Fibroblast of lung (primary cell): ENCODE results near the gene LTBP4. TPM values are rescaled to one million over a fixed set of nuclear protein-coding genes. Genes with fewer than 3 reads are reported as not detected.

Experiments used
- DNase-seq, 2 donors: peaks; one replicate each; pipeline versions ENCODE4 v3.0.0 to v3.0.0-alpha.2; 2010; ENCODE audit warnings: low read depth in 2 of 2
- H2AFZ ChIP-seq: 2 replicates; pipeline ENCODE4 v1.5.1; 2012; ENCODE audit warnings: low read length, control low read depth, inconsistent platforms
- H3K27ac ChIP-seq: 2 replicates; pipeline ENCODE4 v1.5.1; 2011; ENCODE audit warnings: low read length, control low read depth; ENCODE audit not compliant: insufficient read depth
- H3K27me3 ChIP-seq: 2 replicates; pipeline ENCODE4 v1.5.1; 2011; ENCODE audit warnings: mild to moderate bottlenecking, low read length; ENCODE audit not compliant: control insufficient read depth, insufficient read depth
- H3K36me3 ChIP-seq: 2 replicates; pipeline ENCODE4 v1.5.1; 2011; ENCODE audit warnings: low read length; ENCODE audit not compliant: control insufficient read depth, insufficient read depth
- H3K4me1 ChIP-seq: 2 replicates; pipeline ENCODE4 v1.5.1; 2011; ENCODE audit warnings: low read length; ENCODE audit not compliant: control insufficient read depth, insufficient read depth; ENCODE audit errors: extremely low read depth
- H3K4me2 ChIP-seq: 2 replicates; pipeline ENCODE4 v1.5.1; 2011; ENCODE audit warnings: low read length, control low read depth; ENCODE audit not compliant: insufficient read depth; ENCODE audit errors: extremely low read depth
- H3K4me3 ChIP-seq, 4 experiments: fragments of 200-600 bp in 1 of 4; sonication (generic) in 1 of 4; replicated peaks in 1 of 4; 2 replicates each; pipeline ENCODE4 v1.5.1; 2011 to 2016; ENCODE audit warnings: low read length in 4 of 4, low read depth in 3 of 4, mild to moderate bottlenecking in 3 of 4, control low read depth in 2 of 4, inconsistent platforms in 1 of 4, mixed read lengths in 1 of 4; ENCODE audit not compliant: insufficient read depth in 1 of 4; ENCODE audit errors: control extremely low read depth in 1 of 4
- H3K79me2 ChIP-seq: 2 replicates; pipeline ENCODE4 v1.5.1; 2012; ENCODE audit warnings: mild to moderate bottlenecking, low read length, inconsistent platforms; ENCODE audit not compliant: control insufficient read depth, insufficient read depth
- H3K9ac ChIP-seq: 2 replicates; pipeline ENCODE4 v1.5.1; 2011; ENCODE audit warnings: mild to moderate bottlenecking, low read length, control low read depth; ENCODE audit not compliant: insufficient read depth
- H3K9me3 ChIP-seq: 2 replicates; pipeline ENCODE4 v1.5.1; 2012; ENCODE audit warnings: low read depth, low read length; ENCODE audit not compliant: control insufficient read depth, insufficient read depth
- H4K20me1 ChIP-seq: 2 replicates; pipeline ENCODE4 v1.5.1; 2011; ENCODE audit warnings: low read length; ENCODE audit not compliant: control insufficient read depth, insufficient read depth; ENCODE audit errors: extremely low read depth
- EZH2 ChIP-seq: IDR thresholded peaks from 2 replicates; pipeline ENCODE4 v1.5.1; 2012; ENCODE audit warnings: low read length, control low read depth, mild to moderate bottlenecking; ENCODE audit errors: missing control alignments
- polyA plus RNA-seq, 2 donors: library from polyadenylated mRNA; depleted of rRNA in 1 of 2; stranded (reverse) in 1 of 2; unstranded in 1 of 2; fragments of >200 nt; gene quantifications; 2 replicates each; pipeline ENCODE4 v1.2.1, GENCODE V29; 2011 to 2012; ENCODE audit warnings: missing spikeins in 1 of 2
- total RNA-seq: library from RNA; depleted of rRNA; stranded (reverse); fragments of >200 nt; gene quantifications from 2 replicates; pipeline ENCODE4 v1.2.1, GENCODE V29; 2014
- TF ChIP-seq, protein P1 (sequence below), 2 donors: IDR thresholded peaks in 1 of 2; conservative IDR thresholded peaks in 1 of 2; 1 replicate in 1 of 2; 2 replicates in 1 of 2; pipeline ENCODE4 v1.5.1; 2011 to 2012; ENCODE audit warnings: low read length in 2 of 2, control low read depth in 1 of 2, inconsistent platforms in 1 of 2, low read depth in 1 of 2, mild to moderate bottlenecking in 1 of 2

The LTBP4 gene
- total and polyA plus RNA-seq, 2 donors (not counting 1 experiment from before 2014, with no cell fraction given), result 31.7 to 46.4 TPM

DNA sequence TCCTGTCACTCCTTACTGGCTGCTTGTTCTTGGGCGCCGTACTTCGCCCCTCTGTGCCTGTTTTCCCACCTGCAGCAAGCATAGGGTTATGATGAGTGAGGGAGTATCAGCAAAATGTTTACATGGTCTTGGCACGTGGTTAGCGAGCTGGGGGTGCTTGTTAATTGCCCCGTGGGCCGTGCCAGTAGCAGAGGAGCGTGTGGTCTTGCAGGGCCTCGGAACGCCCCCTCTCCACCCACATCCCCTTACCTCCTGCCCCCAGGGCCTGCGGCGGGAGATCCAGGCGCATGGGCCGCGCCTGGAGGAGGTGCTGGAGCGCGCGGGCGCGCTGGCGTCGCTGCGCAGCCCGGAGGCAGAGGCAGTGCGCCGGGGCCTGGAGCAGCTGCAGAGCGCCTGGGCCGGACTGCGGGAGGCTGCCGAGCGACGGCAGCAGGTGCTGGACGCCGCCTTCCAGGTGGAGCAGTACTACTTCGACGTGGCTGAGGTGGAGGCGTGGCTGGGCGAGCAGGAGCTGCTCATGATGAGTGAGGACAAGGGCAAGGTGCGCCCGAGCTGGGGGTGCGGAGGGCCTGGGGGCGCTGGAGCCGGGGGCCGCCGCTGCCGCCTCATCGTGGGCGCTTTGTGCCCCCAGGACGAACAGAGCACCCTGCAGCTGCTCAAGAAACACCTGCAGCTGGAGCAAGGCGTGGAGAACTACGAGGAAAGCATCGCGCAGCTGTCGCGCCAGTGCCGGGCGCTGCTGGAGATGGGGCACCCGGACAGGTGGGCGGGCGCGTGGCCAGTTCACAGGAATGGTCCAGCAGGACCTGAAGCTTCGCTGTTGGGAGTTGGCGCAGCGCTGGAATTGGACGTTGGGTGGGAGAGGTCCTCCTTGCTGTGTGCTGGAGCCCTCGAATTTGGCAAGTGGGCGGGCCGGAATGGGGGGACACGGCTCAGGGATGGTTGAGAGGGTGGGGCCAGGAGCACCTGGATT, 47.0 kb upstream of the LTBP4 start:
- no peak overlapping the region for H3K4me3 ChIP-seq
- no peak overlapping the region for H3K9ac ChIP-seq
- no peak overlapping the region for H2AFZ ChIP-seq
- H3K9me3 ChIP-seq, result no peaks in the 10 kb centered on the region
- no peaks in the 10 kb centered on the region for H4K20me1 ChIP-seq
- no peak overlapping the region for H3K4me2 ChIP-seq
- no peak overlapping the region for H3K27ac ChIP-seq
- TF ChIP-seq EZH2, result no peak
- TF ChIP-seq, protein P1, sequence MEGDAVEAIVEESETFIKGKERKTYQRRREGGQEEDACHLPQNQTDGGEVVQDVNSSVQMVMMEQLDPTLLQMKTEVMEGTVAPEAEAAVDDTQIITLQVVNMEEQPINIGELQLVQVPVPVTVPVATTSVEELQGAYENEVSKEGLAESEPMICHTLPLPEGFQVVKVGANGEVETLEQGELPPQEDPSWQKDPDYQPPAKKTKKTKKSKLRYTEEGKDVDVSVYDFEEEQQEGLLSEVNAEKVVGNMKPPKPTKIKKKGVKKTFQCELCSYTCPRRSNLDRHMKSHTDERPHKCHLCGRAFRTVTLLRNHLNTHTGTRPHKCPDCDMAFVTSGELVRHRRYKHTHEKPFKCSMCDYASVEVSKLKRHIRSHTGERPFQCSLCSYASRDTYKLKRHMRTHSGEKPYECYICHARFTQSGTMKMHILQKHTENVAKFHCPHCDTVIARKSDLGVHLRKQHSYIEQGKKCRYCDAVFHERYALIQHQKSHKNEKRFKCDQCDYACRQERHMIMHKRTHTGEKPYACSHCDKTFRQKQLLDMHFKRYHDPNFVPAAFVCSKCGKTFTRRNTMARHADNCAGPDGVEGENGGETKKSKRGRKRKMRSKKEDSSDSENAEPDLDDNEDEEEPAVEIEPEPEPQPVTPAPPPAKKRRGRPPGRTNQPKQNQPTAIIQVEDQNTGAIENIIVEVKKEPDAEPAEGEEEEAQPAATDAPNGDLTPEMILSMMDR (conservative IDR thresholded peaks at IDR 0.05 in 1 of 2, IDR thresholded peaks at IDR 0.05 in 1 of 2; ENCODE audit: low read depth in 1 of 2, low read length in 2 of 2), result no peak
- no peaks in the 10 kb centered on the region for H3K79me2 ChIP-seq
- DNase-seq, result no peak
- no peaks in the 10 kb centered on the region for H3K4me1 ChIP-seq
- H3K27me3 ChIP-seq, result peaks cover 10% of the 10 kb centered on the region
- H3K36me3 ChIP-seq, result no peaks in the 10 kb centered on the region

DNA sequence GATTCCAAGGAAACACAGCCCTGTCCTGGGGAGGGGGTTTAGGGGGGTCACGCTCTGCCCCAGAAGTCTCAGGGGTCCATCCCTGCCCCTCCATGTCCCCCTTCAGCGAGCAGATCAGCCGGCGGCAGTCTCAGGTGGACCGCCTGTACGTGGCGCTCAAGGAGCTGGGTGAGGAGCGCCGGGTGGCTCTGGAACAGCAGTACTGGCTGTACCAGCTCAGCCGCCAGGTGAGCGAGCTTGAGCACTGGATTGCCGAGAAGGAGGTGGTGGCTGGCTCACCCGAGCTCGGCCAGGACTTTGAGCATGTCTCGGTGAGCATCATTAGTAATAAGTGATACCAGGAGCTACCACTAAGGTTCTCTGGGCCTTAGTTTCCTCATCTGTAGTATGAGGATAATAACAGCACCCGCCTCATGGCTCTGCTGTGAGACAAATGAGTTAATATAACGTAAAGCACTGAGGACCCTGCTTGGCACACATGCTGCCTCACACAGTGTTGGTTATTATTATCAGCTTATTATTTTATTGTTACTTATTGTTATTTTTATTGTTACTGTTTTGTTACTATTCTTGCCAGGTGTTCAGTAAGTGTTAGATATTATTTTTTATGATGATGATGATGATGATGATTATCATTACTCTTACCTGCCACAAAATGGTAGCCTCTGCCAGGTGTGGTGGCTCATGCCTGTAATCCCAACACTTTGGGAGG, 45.0 kb upstream of the LTBP4 start:
- no peak overlapping the region for H2AFZ ChIP-seq
- H3K4me2 ChIP-seq, result no peak overlapping the region
- H3K4me3 ChIP-seq, result no peak overlapping the region
- no peak for TF ChIP-seq EZH2
- TF ChIP-seq, protein P1 (conservative IDR thresholded peaks at IDR 0.05 in 1 of 2, IDR thresholded peaks at IDR 0.05 in 1 of 2; ENCODE audit: low read depth in 1 of 2, low read length in 2 of 2), result no peak
- H3K4me1 ChIP-seq, result no peaks in the 10 kb centered on the region
- H3K9ac ChIP-seq, result no peak overlapping the region
- H3K36me3 ChIP-seq, result no peaks in the 10 kb centered on the region
- no peak overlapping the region for H3K27ac ChIP-seq
- H4K20me1 ChIP-seq, result no peaks in the 10 kb centered on the region
- H3K27me3 ChIP-seq, result peaks cover 3% of the 10 kb centered on the region
- no peaks in the 10 kb centered on the region for H3K9me3 ChIP-seq
- H3K79me2 ChIP-seq, result no peaks in the 10 kb centered on the region
- no peak for DNase-seq

DNA sequence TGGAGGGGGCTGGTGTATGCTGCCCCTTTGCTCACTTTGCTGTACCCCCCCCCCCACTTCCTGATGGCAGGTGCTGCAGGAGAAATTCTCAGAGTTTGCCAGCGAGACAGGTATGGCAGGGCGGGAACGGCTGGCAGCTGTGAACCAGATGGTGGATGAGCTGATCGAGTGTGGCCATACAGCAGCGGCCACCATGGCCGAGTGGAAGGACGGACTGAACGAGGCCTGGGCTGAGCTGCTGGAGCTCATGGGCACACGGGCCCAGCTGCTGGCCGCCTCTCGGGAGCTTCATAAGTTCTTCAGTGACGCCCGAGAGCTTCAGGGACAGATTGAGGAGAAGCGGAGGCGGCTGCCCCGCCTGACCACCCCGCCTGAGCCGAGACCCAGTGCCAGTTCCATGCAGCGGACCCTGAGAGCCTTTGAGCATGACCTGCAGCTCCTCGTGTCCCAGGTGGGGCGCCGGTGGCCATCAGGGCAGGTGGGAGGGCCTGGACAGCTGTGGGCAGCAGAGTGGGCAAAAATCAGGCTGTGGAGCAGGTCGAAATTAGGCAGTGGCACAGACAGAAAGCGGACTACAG, 44.1 kb upstream of the LTBP4 start:
- Histone ChIP-seq H3K9me3 (no peaks in the 10 kb centered on the region), H3K4me3 (no peak overlapping the region), H3K79me2 (no peaks in the 10 kb centered on the region), H3K4me1 (no peaks in the 10 kb centered on the region), H2AFZ (no peak overlapping the region), H3K27me3 (peaks cover 3% of the 10 kb centered on the region), H3K36me3 (no peaks in the 10 kb centered on the region), H3K9ac (no peak overlapping the region), H3K27ac (no peak overlapping the region), H4K20me1 (no peaks in the 10 kb centered on the region), H3K4me2 (no peak overlapping the region)
- DNase-seq, result no peak
- TF ChIP-seq EZH2, result no peak
- TF ChIP-seq, protein P1 (conservative IDR thresholded peaks at IDR 0.05 in 1 of 2, IDR thresholded peaks at IDR 0.05 in 1 of 2; ENCODE audit: low read depth in 1 of 2, low read length in 2 of 2), result no peak
